Measurements from ENCODE around the gene NAA15. TPM values are rescaled to one million over a fixed set of nuclear protein-coding genes. Genes with fewer than 3 reads are reported as not detected.
"Not testable (repeated sequence)": the region's sequence is repeated elsewhere in the genome, so short reads cannot be mapped to it uniquely, and the experiment has no call there.

NAA15 gene
- total and polyA plus RNA-seq, 2 of the 8 experiments (the other 6 are each of a cell fraction or from before 2014, with no cell fraction given): 9.7 to 124 TPM

DNA sequence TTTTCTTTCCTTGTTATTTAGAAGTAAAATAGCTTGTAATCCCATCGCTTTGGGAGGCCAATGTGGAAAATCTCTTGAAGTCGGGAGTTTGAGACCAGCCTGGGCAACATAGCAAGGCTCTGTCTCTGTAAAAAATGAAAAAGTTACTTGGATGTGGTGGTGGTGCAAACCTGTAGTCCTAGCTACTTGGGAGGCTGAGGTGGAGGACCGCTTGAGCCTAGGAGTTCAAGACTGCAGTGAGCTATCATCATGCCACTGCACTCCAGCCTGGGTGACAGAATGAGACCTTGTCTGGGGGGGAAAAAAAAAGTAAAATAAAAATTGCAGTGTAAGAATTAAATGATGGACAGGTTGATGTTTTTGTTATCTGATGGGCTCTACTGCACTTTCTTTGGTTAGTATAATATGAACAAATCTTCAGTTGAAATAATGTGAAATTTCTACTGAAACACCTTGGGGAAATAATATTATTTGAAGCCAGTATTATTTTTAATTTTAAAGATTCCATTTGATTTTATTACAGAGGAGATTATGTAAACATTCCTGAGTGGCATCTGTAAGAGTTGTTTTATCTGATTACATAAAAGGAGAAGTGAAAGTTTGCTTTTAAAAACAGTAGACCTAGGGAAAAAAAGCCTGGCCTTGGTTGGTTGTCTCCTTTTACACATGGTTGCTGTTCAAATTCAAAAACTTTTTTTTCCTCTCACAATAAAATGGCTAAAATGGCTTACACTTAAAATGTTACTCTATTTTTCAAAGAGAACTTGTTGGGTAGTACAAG is 11.4 kb downstream of the NAA15 start (continued):
- no peak for TF ChIP-seq NANOG (IDR thresholded peaks at IDR 0.05; ENCODE audit: insufficient read depth, low read depth, low read length, poor library complexity, severe bottlenecking)
- TF ChIP-seq TAF1 (IDR thresholded peaks at IDR 0.05; ENCODE audit: low read depth, low read length): no peak
- TF ChIP-seq CBX5 (IDR thresholded peaks at IDR 0.05; ENCODE audit: low read depth, low read length): no peak

GRCh38 chr4:139313414-139313813 is 12.1 kb downstream of the NAA15 start:
- H3K27me3 ChIP-seq (replicated peaks in 1 of 4; ENCODE audit: control insufficient read depth in 3 of 4, extremely low read depth in 1 of 4, insufficient read depth in 3 of 4, low read length in 3 of 4); H3K79me1 ChIP-seq (ENCODE audit: low read depth, low read length); H3K4me2 ChIP-seq (ENCODE audit: insufficient read depth in 1 of 2, low read depth in 2 of 2, low read length in 2 of 2); CTCF ChIA-PET (ENCODE audit: partially characterized antibody); H3K18ac ChIP-seq (ENCODE audit: extremely low read depth, low read length); H2AK5ac ChIP-seq (ENCODE audit: low read depth, low read length); H3K27ac ChIP-seq (ENCODE audit: low read depth, low read length); H3K23ac ChIP-seq (ENCODE audit: insufficient read length); H3K23me2 ChIP-seq (ENCODE audit: low read depth, low read length); H3K36me3 ChIP-seq (ENCODE audit: control insufficient read depth in 2 of 4, insufficient read depth in 4 of 4, low read length in 3 of 4); H3K4ac ChIP-seq (replicated peaks; ENCODE audit: insufficient read length, low read depth, low read length); H3K56ac ChIP-seq (replicated peaks; ENCODE audit: insufficient read length, low read depth, low read length); H3K4me1 ChIP-seq (replicated peaks in 1 of 4; ENCODE audit: control insufficient read depth in 3 of 4, insufficient read depth in 4 of 4, low read length in 3 of 4); DNase-seq (ENCODE audit: low read depth in 1 of 2, low spot score in 2 of 2); H2BK20ac ChIP-seq (ENCODE audit: low read length); FAIRE-seq; H3K9me3 ChIP-seq (ENCODE audit: insufficient read depth in 2 of 2, low read depth in 1 of 2, low read length in 1 of 2); H2AFZ ChIP-seq (ENCODE audit: low read length); H4K5ac ChIP-seq (ENCODE audit: insufficient read length, low read depth, low read length); H3K14ac ChIP-seq (ENCODE audit: insufficient read length); H4K91ac ChIP-seq (replicated peaks; ENCODE audit: insufficient read length, low read length); H2BK12ac ChIP-seq (ENCODE audit: low read depth, low read length); H2BK120ac ChIP-seq (replicated peaks; ENCODE audit: low read depth, low read length); H3K9ac ChIP-seq (replicated peaks in 1 of 4; ENCODE audit: extremely low read depth in 1 of 4, low read depth in 3 of 4, low read length in 3 of 4); H2BK15ac ChIP-seq (ENCODE audit: low read length); H4K8ac ChIP-seq (ENCODE audit: extremely low read depth, insufficient read depth, low read length); H2BK5ac ChIP-seq (ENCODE audit: low read depth, low read length); H3K4me3 ChIP-seq (ENCODE audit: extremely low read depth in 1 of 4, insufficient read depth in 2 of 4, low read depth in 3 of 4, low read length in 4 of 4): not testable (repeated sequence)
- 91% methylated on average over 9 of the region's 10 CpGs; no CpG with 5 or more reads in 1 of the 2 experiments for WGBS, 2 experiments (ENCODE audit: extremely low coverage in 1 of 2, insufficient coverage in 1 of 2, insufficient read length in 1 of 2, insufficient replicate concordance in 2 of 2, low coverage in 1 of 2, low lambda C conversion rate in 2 of 2, missing lambda C conversion rate in 1 of 2)
- POLR2A ChIA-PET (ENCODE audit: partially characterized antibody): interaction anchor here (0.6 kb wide), 1 partner anchor 369 kb away, joined by 3 read pairs; no protein-coding TSS in a partner anchor
- Histone ChIP-seq H4K20me1 (replicated peaks in 1 of 2; ENCODE audit: control insufficient read depth in 1 of 2, insufficient read depth in 2 of 2, low read length in 2 of 2) (peaks cover 11 to 18% of the 10 kb centered on the region in 2 experiments), H3K79me2 (ENCODE audit: control insufficient read depth in 1 of 2, insufficient read depth in 2 of 2, low read length in 2 of 2) (peaks cover 42 to 99% of the 10 kb centered on the region in 2 experiments)

Measured in H1 (cell line).